Cardiac muscle cell (in vitro differentiated cells and primary cell): ENCODE data around the gene VAPB. TPM values are rescaled to one million over a fixed set of nuclear protein-coding genes. Genes with fewer than 3 reads are reported as not detected.
A peak's percentile ranks its signal among the peaks of the same experiment; 100 is the strongest.

Experiments
- DNase-seq, 2 donors: peaks; one replicate each; pipeline versions ENCODE4 v3.0.0 to v3.0.0-alpha.2; 2010 to 2017; ENCODE audit warnings: low read depth in 1 of 2, low spot score in 1 of 2
- H3K27ac ChIP-seq: fragments of 200-600 bp; sonication (generic); 2 replicates; pipeline ENCODE4 v1.5.1; 2016
- H3K27me3 ChIP-seq: fragments of 200-600 bp; sonication (generic); 2 replicates; pipeline ENCODE4 v1.6.0; 2016; ENCODE audit warnings: control low read depth
- H3K36me3 ChIP-seq: fragments of 200-600 bp; sonication (generic); 2 replicates; pipeline ENCODE4 v1.5.1; 2016; ENCODE audit warnings: control low read depth
- H3K4me1 ChIP-seq: fragments of 200-600 bp; sonication (generic); 2 replicates; pipeline ENCODE4 v1.8.1; 2017; ENCODE audit warnings: low read depth, mild to moderate bottlenecking, mixed run types
- H3K4me3 ChIP-seq: fragments of 200-600 bp; sonication (generic); 2 replicates; pipeline ENCODE4 v1.5.1; 2016; ENCODE audit warnings: mild to moderate bottlenecking
- H3K9me3 ChIP-seq: fragments of 200-600 bp; sonication (generic); 2 replicates; pipeline ENCODE4 v1.5.1; 2017; ENCODE audit warnings: low read depth, mild to moderate bottlenecking, control low read depth
- polyA plus RNA-seq: library from polyadenylated mRNA; unstranded; fragments of >200 nt; fragmentation: Nextera tagmentation; extraction: Ambion mirVana; gene quantifications from 2 replicates; pipeline ENCODE4 v1.2.1, GENCODE V29; 2016
- total RNA-seq: library from RNA; depleted of rRNA; stranded (reverse); fragments of >200 nt; gene quantifications from 2 replicates; pipeline ENCODE4 v1.2.3, GENCODE V29; 2016
- TF ChIP-seq, protein P1 (sequence below): IDR thresholded peaks from 2 replicates; pipeline ENCODE4 v1.5.1; 2012; ENCODE audit warnings: low read depth, mild to moderate bottlenecking, low read length

The VAPB gene
- total and polyA plus RNA-seq, 2 experiments from 2014 or later = 9.7 to 55.1 TPM

DNA sequence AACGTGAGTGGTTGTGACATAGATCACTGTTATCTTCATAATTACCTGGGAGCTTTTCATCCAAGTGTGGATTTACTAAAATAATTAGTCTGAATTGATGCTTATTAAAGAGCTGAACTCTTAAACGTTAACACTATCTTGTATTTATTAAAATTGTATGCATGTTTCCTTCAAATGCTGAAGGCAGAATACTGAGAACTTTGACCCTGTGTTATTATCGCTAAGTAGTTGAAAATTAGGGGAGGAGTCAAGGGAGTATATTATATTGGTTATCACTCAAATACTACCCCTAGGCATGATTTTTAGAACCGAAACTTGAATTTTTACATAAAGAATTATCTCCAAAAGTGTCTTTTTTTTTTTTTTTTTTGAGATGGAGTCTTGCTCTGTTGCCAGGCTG is 5.8 kb downstream of the VAPB start:
- Histone ChIP-seq H3K27me3 (no peaks in the 10 kb centered on the region), H3K36me3 (no peaks in the 10 kb centered on the region), H3K4me3 (no peak overlapping the region), H3K27ac (no peak overlapping the region), H3K4me1 (peaks cover 6% of the 10 kb centered on the region), H3K9me3 (no peaks in the 10 kb centered on the region)
- TF ChIP-seq, protein P1, sequence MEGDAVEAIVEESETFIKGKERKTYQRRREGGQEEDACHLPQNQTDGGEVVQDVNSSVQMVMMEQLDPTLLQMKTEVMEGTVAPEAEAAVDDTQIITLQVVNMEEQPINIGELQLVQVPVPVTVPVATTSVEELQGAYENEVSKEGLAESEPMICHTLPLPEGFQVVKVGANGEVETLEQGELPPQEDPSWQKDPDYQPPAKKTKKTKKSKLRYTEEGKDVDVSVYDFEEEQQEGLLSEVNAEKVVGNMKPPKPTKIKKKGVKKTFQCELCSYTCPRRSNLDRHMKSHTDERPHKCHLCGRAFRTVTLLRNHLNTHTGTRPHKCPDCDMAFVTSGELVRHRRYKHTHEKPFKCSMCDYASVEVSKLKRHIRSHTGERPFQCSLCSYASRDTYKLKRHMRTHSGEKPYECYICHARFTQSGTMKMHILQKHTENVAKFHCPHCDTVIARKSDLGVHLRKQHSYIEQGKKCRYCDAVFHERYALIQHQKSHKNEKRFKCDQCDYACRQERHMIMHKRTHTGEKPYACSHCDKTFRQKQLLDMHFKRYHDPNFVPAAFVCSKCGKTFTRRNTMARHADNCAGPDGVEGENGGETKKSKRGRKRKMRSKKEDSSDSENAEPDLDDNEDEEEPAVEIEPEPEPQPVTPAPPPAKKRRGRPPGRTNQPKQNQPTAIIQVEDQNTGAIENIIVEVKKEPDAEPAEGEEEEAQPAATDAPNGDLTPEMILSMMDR = no peak
- DNase-seq = no peak

GRCh38 chr20:58395604-58396003 is 6.6 kb downstream of the VAPB start:
- Histone ChIP-seq H3K9me3 (no peaks in the 10 kb centered on the region), H3K27me3 (no peaks in the 10 kb centered on the region), H3K4me3 (no peak overlapping the region), H3K4me1 (no peaks in the 10 kb centered on the region), H3K27ac (no peak overlapping the region), H3K36me3 (no peaks in the 10 kb centered on the region)
- TF ChIP-seq, protein P1 = no peak
- DNase-seq = no peak

- DNase-seq = no peak
- Histone ChIP-seq H3K4me3 (no peak overlapping the region), H3K9me3 (no peaks in the 10 kb centered on the region), H3K4me1 (no peaks in the 10 kb centered on the region), H3K36me3 (no peaks in the 10 kb centered on the region), H3K27ac (no peak overlapping the region), H3K27me3 (no peaks in the 10 kb centered on the region)
- TF ChIP-seq, protein P1 = no peak
Measured at GRCh38 chr20:58397429-58397828, 8.4 kb downstream of the VAPB start.

DNA sequence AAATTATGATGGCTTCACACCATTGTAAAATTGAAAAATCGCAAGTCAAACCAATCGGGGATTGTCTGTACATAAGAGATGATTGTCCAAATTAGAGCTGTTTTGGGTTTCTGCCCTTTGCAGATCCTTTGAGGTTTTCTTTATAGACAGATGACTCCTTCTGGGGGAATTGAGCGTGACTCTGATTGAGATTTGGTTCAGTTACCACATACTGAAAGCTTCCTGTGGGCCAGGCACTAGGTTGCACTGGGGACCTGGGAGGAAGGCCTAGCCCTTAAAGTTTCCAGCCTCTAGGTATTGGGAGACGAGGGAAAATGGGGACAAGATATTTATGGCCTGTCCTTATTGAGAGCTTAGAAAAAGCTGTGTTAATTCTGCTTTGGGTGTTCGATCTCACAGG is 9.2 kb downstream of the VAPB start:
- H3K27ac ChIP-seq = no peak overlapping the region

DNA sequence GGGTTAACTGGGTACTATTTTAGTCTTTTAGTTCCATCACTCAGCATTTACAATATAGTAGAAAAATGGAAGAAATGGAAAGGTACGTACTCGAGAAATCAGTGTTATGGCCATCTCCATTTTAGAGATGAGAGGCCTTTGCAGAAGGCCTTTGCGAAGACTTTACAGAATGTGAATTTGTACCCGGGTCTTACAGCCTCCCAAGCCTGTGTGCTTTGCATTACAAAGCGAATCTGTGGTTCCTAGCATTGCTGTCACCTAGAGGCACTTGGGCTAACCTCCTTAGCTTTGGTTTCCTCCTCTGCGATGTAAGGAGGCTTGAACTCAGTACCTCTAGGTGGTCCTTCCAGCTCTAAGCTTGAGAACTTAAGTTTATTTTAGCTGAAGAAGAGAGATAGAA is 10.9 kb downstream of the VAPB start:
- Histone ChIP-seq H3K36me3 (no peaks in the 10 kb centered on the region), H3K27me3 (no peaks in the 10 kb centered on the region), H3K4me1 (no peaks in the 10 kb centered on the region), H3K4me3 (no peak overlapping the region), H3K27ac (no peak overlapping the region), H3K9me3 (no peaks in the 10 kb centered on the region)
- TF ChIP-seq, protein P1 = no peak
- no peak for DNase-seq

More for the DNA sequence above, 9.2 kb downstream of the VAPB start:
- H3K27me3 ChIP-seq = no peaks in the 10 kb centered on the region
- no peaks in the 10 kb centered on the region for H3K9me3 ChIP-seq
- TF ChIP-seq, protein P1 = no peak
- H3K36me3 ChIP-seq = no peaks in the 10 kb centered on the region
- no peak overlapping the region for H3K4me3 ChIP-seq
- DNase-seq = no peak
- no peaks in the 10 kb centered on the region for H3K4me1 ChIP-seq

DNA sequence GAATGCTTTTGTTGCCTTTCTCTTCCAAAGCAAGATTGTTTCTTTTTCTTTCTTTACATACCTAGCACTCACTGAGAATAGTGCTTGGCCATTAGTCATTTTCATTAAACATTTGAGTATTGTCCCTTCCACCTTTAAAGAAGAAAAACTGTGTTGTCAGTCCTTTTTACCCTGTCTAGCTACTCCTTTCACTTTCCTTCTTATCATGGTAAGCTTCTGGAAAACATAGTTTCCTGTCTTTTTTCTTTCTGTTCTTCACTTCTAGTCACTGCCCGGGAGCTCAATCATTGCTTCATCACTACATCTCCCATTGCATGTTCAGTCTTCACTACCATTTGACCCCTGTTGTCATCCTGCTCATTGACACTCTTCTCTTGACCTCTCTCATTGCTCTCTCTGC is 12.1 kb downstream of the VAPB start:
- Histone ChIP-seq H3K4me1 (peaks cover 6% of the 10 kb centered on the region), H3K27me3 (no peaks in the 10 kb centered on the region), H3K9me3 (no peaks in the 10 kb centered on the region), H3K36me3 (no peaks in the 10 kb centered on the region), H3K27ac (no peak overlapping the region), H3K4me3 (no peak overlapping the region)
- DNase-seq = peak in 1 of 2 donors; percentile 23
- TF ChIP-seq, protein P1 = no peak
